ENCODE data around the gene NRCAM. TPM values are rescaled to one million over a fixed set of nuclear protein-coding genes. Genes with fewer than 3 reads are reported as not detected.

NRCAM gene
- total and polyA plus RNA-seq, 2 donors (not counting 1 experiment from before 2014, with no cell fraction given) = 0.75 to 4.6 TPM

GRCh38 chr7:108124820-108125219 is 331.4 kb downstream of the NRCAM start:
- TF ChIP-seq EZH2 (IDR thresholded peaks at IDR 0.05; ENCODE audit: borderline replicate concordance, insufficient read depth, low read depth, low read length, poor library complexity, severe bottlenecking) (no peak), CTCF (IDR thresholded peaks at IDR 0.05) (no peak)

GRCh38 chr7:108122181-108122580 is 334.1 kb downstream of the NRCAM start:
- no peak for TF ChIP-seq CTCF (IDR thresholded peaks at IDR 0.05)
- no peak for TF ChIP-seq EZH2 (IDR thresholded peaks at IDR 0.05; ENCODE audit: borderline replicate concordance, insufficient read depth, low read depth, low read length, poor library complexity, severe bottlenecking)
- Histone ChIP-seq H3K9me3 (ENCODE audit: control extremely low read depth in 1 of 3, control insufficient read depth in 2 of 3, insufficient read depth in 1 of 3, low read length in 2 of 3) (no peaks in the 10 kb centered on the region), H3K9ac (ENCODE audit: low read length) (no peak overlapping the region), H3K27ac (ENCODE audit: low read length in 2 of 2) (no peak overlapping the region), H4K20me1 (ENCODE audit: control insufficient read depth, insufficient read depth, low read length, poor library complexity, severe bottlenecking) (no peaks in the 10 kb centered on the region), H3K4me2 (replicated peaks; ENCODE audit: low read depth, low read length, poor library complexity, severe bottlenecking) (no peak overlapping the region), H3K4me3 (ENCODE audit: control extremely low read depth in 1 of 5, extremely low read depth in 1 of 5, insufficient read depth in 1 of 5, low read depth in 2 of 5, low read length in 4 of 5) (no peak overlapping the region), H3K27me3 (replicated peaks in 1 of 4; ENCODE audit: control extremely low read depth in 1 of 4, control insufficient read depth in 3 of 4, insufficient read depth in 4 of 4, low read length in 3 of 4) (no peaks in the 10 kb centered on the region), H2AFZ (ENCODE audit: insufficient read depth, low read depth, low read length, poor library complexity, severe bottlenecking) (no peak overlapping the region), H3K79me2 (ENCODE audit: control insufficient read depth, insufficient read depth, low read length) (no peaks in the 10 kb centered on the region), H3K4me1 (ENCODE audit: control insufficient read depth in 2 of 2, insufficient read depth in 2 of 2, low read length in 2 of 2) (no peaks in the 10 kb centered on the region), H3K36me3 (replicated peaks in 1 of 2; ENCODE audit: control extremely low read depth in 1 of 2, control insufficient read depth in 1 of 2, extremely low read depth in 1 of 2, insufficient read depth in 2 of 2, low read length in 1 of 2) (no peaks in the 10 kb centered on the region)
- ChIA-PET POLR2A (no interaction called here), CTCF (interaction anchor here (0.7 to 1.4 kb wide), 5 partner anchors 8 to 24 kb away, joined by 3 to 7 read pairs (median 4); no protein-coding TSS in a partner anchor)
- Mint-ChIP-seq H3K4me1 (peaks cover 2% of the 10 kb centered on the region), H3K27ac (no peak overlapping the region), H3K4me3 (no peak overlapping the region), H3K27me3 (peaks cover 2% of the 10 kb centered on the region), H3K9me3 (ENCODE audit: insufficient read depth) (no peaks in the 10 kb centered on the region)
- DNase-seq = no peak
- ATAC-seq (ENCODE audit: low read depth) = no peak
- intact Hi-C loops (cut with micrococcal nuclease) = no loop called here

More at GRCh38 chr7:108124820-108125219, 331.4 kb downstream of the NRCAM start:
- Histone ChIP-seq H2AFZ (ENCODE audit: insufficient read depth, low read depth, low read length, poor library complexity, severe bottlenecking) (no peak overlapping the region), H3K79me2 (ENCODE audit: control insufficient read depth, insufficient read depth, low read length) (no peaks in the 10 kb centered on the region), H3K9ac (ENCODE audit: low read length) (no peak overlapping the region), H3K4me2 (replicated peaks; ENCODE audit: low read depth, low read length, poor library complexity, severe bottlenecking) (no peak overlapping the region), H3K9me3 (ENCODE audit: control extremely low read depth in 1 of 3, control insufficient read depth in 2 of 3, insufficient read depth in 1 of 3, low read length in 2 of 3) (no peaks in the 10 kb centered on the region), H3K4me3 (ENCODE audit: control extremely low read depth in 1 of 5, extremely low read depth in 1 of 5, insufficient read depth in 1 of 5, low read depth in 2 of 5, low read length in 4 of 5) (no peak overlapping the region), H3K36me3 (replicated peaks in 1 of 2; ENCODE audit: control extremely low read depth in 1 of 2, control insufficient read depth in 1 of 2, extremely low read depth in 1 of 2, insufficient read depth in 2 of 2, low read length in 1 of 2) (no peaks in the 10 kb centered on the region), H4K20me1 (ENCODE audit: control insufficient read depth, insufficient read depth, low read length, poor library complexity, severe bottlenecking) (no peaks in the 10 kb centered on the region), H3K4me1 (ENCODE audit: control insufficient read depth in 2 of 2, insufficient read depth in 2 of 2, low read length in 2 of 2) (no peaks in the 10 kb centered on the region), H3K27me3 (replicated peaks in 1 of 4; ENCODE audit: control extremely low read depth in 1 of 4, control insufficient read depth in 3 of 4, insufficient read depth in 4 of 4, low read length in 3 of 4) (no peaks in the 10 kb centered on the region), H3K27ac (ENCODE audit: low read length in 2 of 2) (no peak overlapping the region)
- H3K27ac Mint-ChIP-seq = no peak overlapping the region
- H3K4me1 Mint-ChIP-seq = no peaks in the 10 kb centered on the region
- no peak for DNase-seq
- ChIA-PET POLR2A (no interaction called here), CTCF (interaction anchor here (0.9 to 1.2 kb wide), 2 partner anchors 16 to 21 kb away, joined by 3 to 4 read pairs; no protein-coding TSS in a partner anchor)
- peaks cover 4% of the 10 kb centered on the region for H3K27me3 Mint-ChIP-seq
- no peaks in the 10 kb centered on the region for H3K9me3 Mint-ChIP-seq (ENCODE audit: insufficient read depth)
- 100% methylated on average over 2 of the region's 3 CpGs for WGBS (ENCODE audit: insufficient coverage)
- ATAC-seq (ENCODE audit: low read depth) = no peak
- intact Hi-C loops (cut with micrococcal nuclease) = no loop called here
- no peak overlapping the region for H3K4me3 Mint-ChIP-seq

All from B cell (primary cell).